Liver (tissue), 9 donors: ENCODE data around the gene S100PBP. TPM values are rescaled to one million over a fixed set of nuclear protein-coding genes. Genes with fewer than 3 reads are reported as not detected.

Experiments used
- DNase-seq: peaks from one replicate; pipeline ENCODE4 v3.0.0-alpha.2; 2017; ENCODE audit warnings: low spot score
- H3K27ac ChIP-seq, 2 donors: one replicate each; pipeline ENCODE4 v1.7.0; 2013; ENCODE audit warnings: inconsistent platforms in 2 of 2, low read length in 2 of 2, control low read depth in 1 of 2, low read depth in 1 of 2, mild to moderate bottlenecking in 1 of 2
- H3K27me3 ChIP-seq, 4 donors: one replicate each; pipeline versions ENCODE4 v1.6.1 to v1.7.0; 2013; ENCODE audit warnings: low read length in 3 of 4, inconsistent platforms in 1 of 4, mild to moderate bottlenecking in 1 of 4, moderate library complexity in 1 of 4; ENCODE audit not compliant: control insufficient read depth in 4 of 4, insufficient read depth in 4 of 4
- H3K36me3 ChIP-seq, 4 donors: one replicate each; pipeline versions ENCODE4 v1.6.1 to v1.7.0; 2013; ENCODE audit warnings: low read length in 3 of 4, mild to moderate bottlenecking in 3 of 4, low read depth in 1 of 4, moderate library complexity in 1 of 4; ENCODE audit not compliant: control insufficient read depth in 4 of 4, insufficient read depth in 3 of 4
- H3K4me1 ChIP-seq, 4 donors: one replicate each; pipeline versions ENCODE4 v1.6.1 to v1.7.0; 2013; ENCODE audit warnings: low read length in 3 of 4, mild to moderate bottlenecking in 3 of 4, moderate library complexity in 1 of 4; ENCODE audit not compliant: control insufficient read depth in 4 of 4, insufficient read depth in 4 of 4
- H3K4me3 ChIP-seq, 3 donors: one replicate each; pipeline versions ENCODE4 v1.6.1 to v1.7.0; 2013; ENCODE audit warnings: low read length in 3 of 3, control low read depth in 1 of 3, low read depth in 1 of 3, mild to moderate bottlenecking in 1 of 3
- H3K9ac ChIP-seq, 2 donors: one replicate each; pipeline ENCODE4 v1.7.0; 2013; ENCODE audit warnings: low read length in 2 of 2, mild to moderate bottlenecking in 2 of 2, moderate library complexity in 2 of 2, control low read depth in 1 of 2, low read depth in 1 of 2
- H3K9me3 ChIP-seq, 4 donors: one replicate each; pipeline versions ENCODE4 v1.6.1 to v1.7.0; 2013; ENCODE audit warnings: low read length in 3 of 4; ENCODE audit not compliant: control insufficient read depth in 4 of 4
- ATF3 ChIP-seq: IDR thresholded peaks from 2 replicates; pipeline ENCODE4 v1.6.1; 2016; ENCODE audit warnings: antibody characterized with exemption
- CTCF ChIP-seq: fragments of 150-350 bp; IDR thresholded peaks from 2 replicates; pipeline ENCODE4 v1.5.1; 2017; ENCODE audit warnings: improper control_type of control experiment, low read depth, low read length; ENCODE audit not compliant: missing input control
- EGR1 ChIP-seq, 2 donors: IDR thresholded peaks; 2 replicates each; pipeline ENCODE4 v1.6.1; 2016 to 2018; ENCODE audit warnings: antibody characterized with exemption in 2 of 2, low read depth in 2 of 2
- FOXA1 ChIP-seq: IDR thresholded peaks from 2 replicates; pipeline ENCODE4 v1.6.1; 2016; ENCODE audit warnings: antibody characterized with exemption
- FOXA2 ChIP-seq: IDR thresholded peaks from 2 replicates; pipeline ENCODE4 v1.6.1; 2016; ENCODE audit warnings: antibody characterized with exemption
- GABPA ChIP-seq, 2 donors: IDR thresholded peaks in 1 of 2; conservative IDR thresholded peaks in 1 of 2; 2 replicates each; pipeline ENCODE4 v1.6.1; 2016; ENCODE audit warnings: antibody characterized with exemption in 2 of 2, mild to moderate bottlenecking in 1 of 2, moderate library complexity in 1 of 2
- HNF4A ChIP-seq, 2 donors: conservative IDR thresholded peaks; 2 replicates each; pipeline ENCODE4 v1.6.1; 2016; ENCODE audit warnings: antibody characterized with exemption in 2 of 2, mild to moderate bottlenecking in 2 of 2
- HNF4G ChIP-seq: IDR thresholded peaks from 2 replicates; pipeline ENCODE4 v1.6.1; 2016; ENCODE audit warnings: antibody characterized with exemption
- JUND ChIP-seq, 2 donors: IDR thresholded peaks; 2 replicates each; pipeline ENCODE4 v1.6.1; 2016; ENCODE audit warnings: antibody characterized with exemption in 2 of 2
- MAX ChIP-seq: IDR thresholded peaks from 2 replicates; pipeline ENCODE4 v1.6.1; 2016; ENCODE audit warnings: antibody characterized with exemption
- NR2F2 ChIP-seq: IDR thresholded peaks from 2 replicates; pipeline ENCODE4 v1.6.1; 2016; ENCODE audit warnings: antibody characterized with exemption
- RAD21 ChIP-seq, 2 donors: IDR thresholded peaks; 2 replicates each; pipeline ENCODE4 v1.6.1; 2016; ENCODE audit warnings: antibody characterized with exemption in 2 of 2, mild to moderate bottlenecking in 2 of 2
- REST ChIP-seq: IDR thresholded peaks from 2 replicates; pipeline ENCODE4 v1.6.1; 2016; ENCODE audit warnings: antibody characterized with exemption, mild to moderate bottlenecking
- SP1 ChIP-seq: IDR thresholded peaks from 2 replicates; pipeline ENCODE4 v1.6.1; 2018; ENCODE audit warnings: antibody characterized with exemption, mild to moderate bottlenecking
- TAF1 ChIP-seq: conservative IDR thresholded peaks from 2 replicates; pipeline ENCODE4 v1.6.1; 2016; ENCODE audit warnings: antibody characterized with exemption, mild to moderate bottlenecking
- YY1 ChIP-seq: IDR thresholded peaks from 2 replicates; pipeline ENCODE4 v1.6.1; 2016; ENCODE audit warnings: antibody characterized with exemption, mild to moderate bottlenecking
- ZBTB33 ChIP-seq: IDR thresholded peaks from 2 replicates; pipeline ENCODE4 v1.6.1; 2016; ENCODE audit warnings: antibody characterized with exemption
- WGBS: extraction: QIAGEN DNeasy Blood & Tissue Kit; methylation state at CpG from one replicate; pipeline ENCODE4 v1.1.7; 2013; 5-methylcytosine and 5-hydroxymethylcytosine counted together
- polyA plus RNA-seq, 2 donors: library from polyadenylated mRNA; stranded (reverse) in 1 of 2; unstranded in 1 of 2; fragments of 200-250 nt in 1 of 2; fragments of >200 nt in 1 of 2; fragmentation: Nextera tagmentation in 1 of 2; extraction: Ambion mirVana in 1 of 2; gene quantifications; one replicate each; pipeline versions ENCODE4 v1.2.1 to v1.2.3, GENCODE V29; 2013 to 2015
- total RNA-seq, 2 donors: library from RNA; depleted of rRNA; stranded (reverse); fragments of >200 nt; gene quantifications; one replicate each; pipeline ENCODE4 v1.2.3, GENCODE V29; 2014
- donor health status: healthy.
- donor health status: healthy.
- donor health status: healthy.
- donor health status: healthy.
- donor health status: healthy.

The S100PBP gene
- total and polyA plus RNA-seq, 4 donors, result 1.9 to 24.8 (median 11.1) TPM

- no peak for TF ChIP-seq FOXA2
- TF ChIP-seq FOXA1, result no peak
- TF ChIP-seq MAX, result no peak
- TF ChIP-seq ZBTB33, result no peak
- no peak for TF ChIP-seq SP1
Measured at GRCh38 chr1:32858791-32859190, 41.3 kb downstream of the S100PBP start (continued).

GRCh38 chr1:32859915-32860314, 42.5 kb downstream of the S100PBP start:
- no peaks in the 10 kb centered on the region for H3K27me3 ChIP-seq
- no peak for DNase-seq
- H3K4me3 ChIP-seq, result no peak overlapping the region
- H3K36me3 ChIP-seq, result peaks cover 0 to 32% (median 17%) of the 10 kb centered on the region in 4 donors
- no peak for TF ChIP-seq RAD21 (IDR thresholded peaks at IDR 0.05)
- no peak for TF ChIP-seq ZBTB33
- TF ChIP-seq HNF4G, result no peak
- no peak for TF ChIP-seq CTCF
- no peaks in the 10 kb centered on the region for H3K9me3 ChIP-seq
- no peak overlapping the region for H3K9ac ChIP-seq
- peaks cover 4 to 22% (median 12%) of the 10 kb centered on the region in 4 donors for H3K4me1 ChIP-seq
- H3K27ac ChIP-seq, result no peak overlapping the region
- WGBS, result 98% methylated on average over 2 of the region's 2 CpGs

GRCh38 chr1:32860566-32860965, 43.1 kb downstream of the S100PBP start:
- peaks cover 0 to 32% (median 17%) of the 10 kb centered on the region in 4 donors for H3K36me3 ChIP-seq
- H3K9me3 ChIP-seq, result no peaks in the 10 kb centered on the region
- peaks cover 4 to 23% (median 15%) of the 10 kb centered on the region in 4 donors for H3K4me1 ChIP-seq
- H3K27ac ChIP-seq, result no peak overlapping the region
- TF ChIP-seq NR2F2 (no peak), ATF3 (no peak), MAX (no peak), SP1 (no peak), FOXA1 (no peak), JUND (IDR thresholded peaks at IDR 0.05) (no peak), HNF4A (conservative IDR thresholded peaks at IDR 0.05) (no peak), FOXA2 (no peak), REST (no peak), GABPA (IDR thresholded peaks at IDR 0.05 in 1 of 2, conservative IDR thresholded peaks at IDR 0.05 in 1 of 2) (no peak), TAF1 (no peak), HNF4G (no peak), YY1 (no peak), RAD21 (IDR thresholded peaks at IDR 0.05) (no peak), EGR1 (IDR thresholded peaks at IDR 0.05; ENCODE audit: low read depth in 2 of 2) (no peak)
- DNase-seq, result no peak
- H3K27me3 ChIP-seq, result no peaks in the 10 kb centered on the region
- no peak overlapping the region for H3K4me3 ChIP-seq
- no peak overlapping the region for H3K9ac ChIP-seq
